ENCODE measurements around the gene LRCOL1.
A peak's percentile ranks its signal among the peaks of the same experiment; 100 is the strongest.

LRCOL1 gene

DNA sequence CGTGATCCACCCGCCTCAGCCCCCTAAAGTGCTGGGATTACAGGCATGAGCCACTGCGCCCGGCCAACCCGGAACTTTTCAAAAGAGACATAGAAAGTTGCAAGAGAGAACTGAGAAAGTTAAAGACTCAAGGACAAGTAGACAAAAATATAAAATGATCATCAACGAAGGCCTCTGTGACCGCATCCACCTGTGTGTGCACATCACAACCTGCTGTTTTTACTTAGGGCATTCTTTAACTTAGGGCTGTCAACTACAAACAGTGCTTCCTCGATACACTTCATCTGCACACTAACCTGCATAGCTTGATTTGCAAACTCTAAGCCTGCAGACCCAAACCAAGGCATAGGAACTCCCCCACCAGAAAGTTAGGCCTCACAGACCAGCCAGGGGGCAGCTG lies 23.0 kb upstream of the LRCOL1 start:
- H3K27me3 ChIP-seq (ENCODE audit: control insufficient read depth, insufficient read depth, low read length) = no peaks in the 10 kb centered on the region
- no peak overlapping the region for H3K4me2 ChIP-seq (ENCODE audit: low read length)
- no peak overlapping the region for H3K9ac ChIP-seq (ENCODE audit: low read depth, low read length)
- no peaks in the 10 kb centered on the region for H3K4me1 ChIP-seq (ENCODE audit: control insufficient read depth, insufficient read depth, low read length)
- no peak overlapping the region for H3K4me3 ChIP-seq (ENCODE audit: low read length)
- no peaks in the 10 kb centered on the region for H3K9me3 ChIP-seq (replicated peaks; ENCODE audit: low read length)
- peaks cover 48% of the 10 kb centered on the region for H3K36me3 ChIP-seq (ENCODE audit: insufficient read depth, low read length)

- Histone ChIP-seq H3K4me3 (ENCODE audit: low read length) (no peak overlapping the region), H3K27me3 (ENCODE audit: control insufficient read depth, insufficient read depth, low read length) (no peaks in the 10 kb centered on the region), H3K9me3 (replicated peaks; ENCODE audit: low read length) (no peaks in the 10 kb centered on the region), H3K9ac (ENCODE audit: low read depth, low read length) (no peak overlapping the region), H3K4me2 (ENCODE audit: low read length) (no peak overlapping the region), H3K36me3 (ENCODE audit: insufficient read depth, low read length) (peaks cover 48% of the 10 kb centered on the region), H3K4me1 (ENCODE audit: control insufficient read depth, insufficient read depth, low read length) (no peaks in the 10 kb centered on the region)
Measured at GRCh38 chr12:132632521-132633228, 22.3 kb upstream of the LRCOL1 start.

- Histone ChIP-seq H3K27me3 (ENCODE audit: control insufficient read depth, insufficient read depth, low read length) (no peaks in the 10 kb centered on the region), H3K9ac (ENCODE audit: low read depth, low read length) (no peak overlapping the region), H3K36me3 (ENCODE audit: insufficient read depth, low read length) (peaks cover 45% of the 10 kb centered on the region)
Measured at GRCh38 chr12:132631666-132632065, 21.3 kb upstream of the LRCOL1 start.

GRCh38 chr12:132630672-132631071 lies 20.3 kb upstream of the LRCOL1 start:
- Histone ChIP-seq H3K4me2 (ENCODE audit: low read length) (no peak overlapping the region), H3K36me3 (ENCODE audit: insufficient read depth, low read length) (peaks cover 45% of the 10 kb centered on the region), H3K9me3 (replicated peaks; ENCODE audit: low read length) (no peaks in the 10 kb centered on the region)

More at GRCh38 chr12:132631666-132632065, 21.3 kb upstream of the LRCOL1 start:
- Histone ChIP-seq H3K4me3 (ENCODE audit: low read length) (no peak overlapping the region), H3K9me3 (replicated peaks; ENCODE audit: low read length) (no peaks in the 10 kb centered on the region), H3K4me1 (ENCODE audit: control insufficient read depth, insufficient read depth, low read length) (no peaks in the 10 kb centered on the region), H3K4me2 (ENCODE audit: low read length) (no peak overlapping the region)

DNA sequence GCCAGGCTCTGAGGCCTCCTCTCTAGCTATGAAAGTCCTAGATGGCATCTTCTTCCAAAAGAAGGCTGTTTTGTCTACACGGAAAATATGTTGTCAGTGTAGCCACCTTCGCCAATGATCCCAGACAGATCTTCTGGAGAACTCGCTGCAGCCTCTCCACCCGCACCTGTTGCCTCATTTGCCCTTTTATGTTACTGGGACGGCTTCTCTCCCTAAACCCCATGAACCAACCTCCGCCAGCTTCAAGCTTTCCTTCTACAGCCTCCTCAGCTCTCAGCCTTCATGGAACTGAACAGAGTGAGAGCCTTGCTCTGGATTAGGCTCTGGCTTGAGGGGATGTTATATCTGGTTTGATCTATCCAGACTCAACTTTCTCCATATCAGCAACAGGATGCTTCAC lies 18.9 kb upstream of the LRCOL1 start:
- Histone ChIP-seq H3K9ac (ENCODE audit: low read depth, low read length) (no peak overlapping the region), H3K4me3 (ENCODE audit: low read length) (no peak overlapping the region), H3K4me2 (ENCODE audit: low read length) (no peak overlapping the region), H3K27me3 (ENCODE audit: control insufficient read depth, insufficient read depth, low read length) (no peaks in the 10 kb centered on the region), H3K36me3 (ENCODE audit: insufficient read depth, low read length) (peaks cover 47% of the 10 kb centered on the region), H3K9me3 (replicated peaks; ENCODE audit: low read length) (no peaks in the 10 kb centered on the region), H3K4me1 (ENCODE audit: control insufficient read depth, insufficient read depth, low read length) (no peaks in the 10 kb centered on the region)

More at GRCh38 chr12:132630672-132631071, 20.3 kb upstream of the LRCOL1 start:
- H3K9ac ChIP-seq (ENCODE audit: low read depth, low read length) = no peak overlapping the region
- H3K4me1 ChIP-seq (ENCODE audit: control insufficient read depth, insufficient read depth, low read length) = no peaks in the 10 kb centered on the region
- H3K4me3 ChIP-seq (ENCODE audit: low read length) = no peak overlapping the region
- no peaks in the 10 kb centered on the region for H3K27me3 ChIP-seq (ENCODE audit: control insufficient read depth, insufficient read depth, low read length)

- Histone ChIP-seq H3K9me3 (replicated peaks; ENCODE audit: low read length) (no peaks in the 10 kb centered on the region), H3K4me2 (ENCODE audit: low read length) (no peak overlapping the region), H3K9ac (ENCODE audit: low read depth, low read length) (no peak overlapping the region), H3K4me1 (ENCODE audit: control insufficient read depth, insufficient read depth, low read length) (peaks cover 13% of the 10 kb centered on the region), H3K36me3 (ENCODE audit: insufficient read depth, low read length) (peaks cover 31% of the 10 kb centered on the region), H3K27me3 (ENCODE audit: control insufficient read depth, insufficient read depth, low read length) (no peaks in the 10 kb centered on the region), H3K4me3 (ENCODE audit: low read length) (no peak overlapping the region)
Measured at GRCh38 chr12:132625731-132626430, 15.5 kb upstream of the LRCOL1 start.

DNA sequence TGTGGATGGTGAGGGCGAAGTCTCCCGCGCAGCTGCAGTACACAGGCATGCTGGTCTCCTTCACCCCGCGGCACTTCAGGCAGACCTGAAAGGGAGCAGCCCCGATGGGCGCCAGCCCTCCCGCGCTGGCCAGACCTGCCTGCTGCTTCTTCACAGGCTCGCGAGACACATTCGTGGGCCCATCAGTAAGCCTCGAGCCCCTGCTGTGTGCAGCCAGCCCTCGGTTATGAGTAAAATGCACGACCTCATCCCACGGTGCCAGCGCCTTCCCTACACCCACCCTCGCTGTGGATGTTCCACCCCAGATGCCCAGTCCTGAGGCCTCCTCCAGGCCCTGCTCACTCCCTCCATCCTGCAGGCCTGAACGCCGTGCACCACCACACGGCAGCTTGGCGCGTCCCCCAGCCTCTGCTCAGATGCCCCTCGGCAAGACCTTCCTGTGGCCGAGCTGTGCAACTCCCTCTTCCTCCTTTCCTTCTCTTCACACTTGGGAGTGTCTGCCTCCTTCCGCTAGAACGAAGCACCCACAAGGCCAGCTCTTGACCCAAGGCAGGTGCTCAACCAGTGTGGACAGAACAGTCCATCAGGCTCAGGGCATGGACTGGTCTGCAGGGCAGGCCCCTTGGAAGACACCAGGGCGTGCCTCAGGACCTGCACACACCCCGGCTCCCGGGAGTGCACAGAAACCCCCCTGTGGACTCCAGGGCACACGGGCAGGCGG lies 14.7 kb upstream of the LRCOL1 start:
- Histone ChIP-seq H3K4me3 (ENCODE audit: low read length) (no peak overlapping the region), H3K36me3 (ENCODE audit: insufficient read depth, low read length) (peaks cover 29% of the 10 kb centered on the region), H3K4me2 (ENCODE audit: low read length) (no peak overlapping the region), H3K4me1 (ENCODE audit: control insufficient read depth, insufficient read depth, low read length) (peaks cover 13% of the 10 kb centered on the region), H3K9me3 (replicated peaks; ENCODE audit: low read length) (no peaks in the 10 kb centered on the region), H3K27me3 (ENCODE audit: control insufficient read depth, insufficient read depth, low read length) (peaks cover 6% of the 10 kb centered on the region), H3K9ac (ENCODE audit: low read depth, low read length) (no peak overlapping the region)

GRCh38 chr12:132624186-132624855 lies 13.9 kb upstream of the LRCOL1 start:
- no peak overlapping the region for H3K4me3 ChIP-seq (ENCODE audit: low read length)
- H3K9me3 ChIP-seq (replicated peaks; ENCODE audit: low read length) = no peaks in the 10 kb centered on the region
- H3K4me1 ChIP-seq (ENCODE audit: control insufficient read depth, insufficient read depth, low read length) = peaks cover 13% of the 10 kb centered on the region
- no peak overlapping the region for H3K9ac ChIP-seq (ENCODE audit: low read depth, low read length)
- no peak overlapping the region for H3K4me2 ChIP-seq (ENCODE audit: low read length)
- peaks cover 6% of the 10 kb centered on the region for H3K27me3 ChIP-seq (ENCODE audit: control insufficient read depth, insufficient read depth, low read length)
- peaks cover 27% of the 10 kb centered on the region for H3K36me3 ChIP-seq (ENCODE audit: insufficient read depth, low read length)

DNA sequence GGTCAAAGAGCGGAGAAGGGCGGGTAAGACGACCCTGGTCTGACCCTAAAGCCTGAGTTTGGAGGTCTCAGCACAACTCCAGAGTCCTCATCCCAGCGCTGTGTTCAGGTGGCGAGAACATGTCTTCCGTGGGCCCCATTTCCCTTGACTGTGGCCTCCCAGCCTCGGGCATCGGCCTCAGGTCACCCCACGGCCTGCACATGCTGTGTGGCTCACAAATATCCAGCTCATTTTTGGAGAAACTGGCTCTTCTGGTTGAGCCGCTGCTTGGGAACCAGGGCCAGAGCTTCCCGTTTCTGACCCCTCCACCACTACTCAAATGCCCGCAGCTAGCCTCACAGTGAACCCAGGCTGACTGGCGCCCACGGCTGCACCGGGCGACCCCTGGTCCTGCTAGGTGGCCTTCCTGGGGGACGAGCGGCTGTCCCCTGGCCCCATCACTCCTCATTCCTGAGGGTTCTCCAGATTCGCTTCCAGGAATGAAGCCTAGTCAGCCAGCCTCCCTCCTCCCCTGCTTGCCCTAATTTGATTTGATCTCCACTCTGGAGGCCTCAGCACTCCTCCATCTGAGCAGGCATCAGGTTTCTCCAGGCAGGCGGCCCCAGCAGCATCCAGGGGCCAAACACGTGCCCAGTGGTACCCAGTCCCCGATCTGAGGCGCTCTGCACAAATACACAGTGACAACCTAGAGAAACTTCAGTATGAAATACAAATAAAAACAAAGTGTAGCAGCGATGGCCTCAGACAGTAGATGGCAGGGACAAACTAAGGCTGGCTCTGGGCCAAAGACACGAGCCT lies 12.9 kb upstream of the LRCOL1 start:
- Histone ChIP-seq H3K27me3 (ENCODE audit: control insufficient read depth, insufficient read depth, low read length) (peaks cover 6% of the 10 kb centered on the region), H3K4me3 (ENCODE audit: low read length) (peak overlapping the region; percentile 53), H3K4me1 (ENCODE audit: control insufficient read depth, insufficient read depth, low read length) (peaks cover 13% of the 10 kb centered on the region), H3K9me3 (replicated peaks; ENCODE audit: low read length) (no peaks in the 10 kb centered on the region), H3K9ac (ENCODE audit: low read depth, low read length) (peak overlapping the region; percentile 26), H3K36me3 (ENCODE audit: insufficient read depth, low read length) (peaks cover 23% of the 10 kb centered on the region), H3K4me2 (ENCODE audit: low read length) (peak overlapping the region; percentile 77)

GRCh38 chr12:132622437-132623071 lies 12.2 kb upstream of the LRCOL1 start:
- peaks cover 13% of the 10 kb centered on the region for H3K4me1 ChIP-seq (ENCODE audit: control insufficient read depth, insufficient read depth, low read length)
- H3K27me3 ChIP-seq (ENCODE audit: control insufficient read depth, insufficient read depth, low read length) = peaks cover 13% of the 10 kb centered on the region
- no peaks in the 10 kb centered on the region for H3K9me3 ChIP-seq (replicated peaks; ENCODE audit: low read length)
- H3K9ac ChIP-seq (ENCODE audit: low read depth, low read length) = peak overlapping the region; percentile 26
- H3K36me3 ChIP-seq (ENCODE audit: insufficient read depth, low read length) = peaks cover 21% of the 10 kb centered on the region
- H3K4me3 ChIP-seq (ENCODE audit: low read length) = peak overlapping the region; percentile 53
- H3K4me2 ChIP-seq (ENCODE audit: low read length) = peak overlapping the region; percentile 77
